ENCODE results near the gene GOLT1A.

Gene GOLT1A

GRCh38 chr1:204213668-204214662 lies at the start of gene GOLT1A:
Gene GOLT1A, minus strand, starts transcription at chr1:204213988. Its CDS starts 82 bp downstream, at chr1:204213906.
- DNase-seq = no peak

- DNase-seq = no peak
These were observed 49.6 kb upstream of the GOLT1A start for GRCh38 chr1:204263254-204263910.

- DNase-seq = no peak
These were observed 48.9 kb upstream of the GOLT1A start for GRCh38 chr1:204262506-204263253.

- no peak for DNase-seq
These were observed 48.1 kb upstream of the GOLT1A start for GRCh38 chr1:204261746-204262505.

- DNase-seq = no peak
These were observed 47.5 kb upstream of the GOLT1A start for GRCh38 chr1:204261266-204261665.

GRCh38 chr1:204260601-204261197 lies 46.9 kb upstream of the GOLT1A start:
- no peak for DNase-seq

- DNase-seq = no peak
These were observed 46.0 kb upstream of the GOLT1A start for GRCh38 chr1:204259782-204260181.

- no peak for DNase-seq
These were observed 45.4 kb upstream of the GOLT1A start for GRCh38 chr1:204259196-204259595.

GRCh38 chr1:204258213-204259115 lies 44.7 kb upstream of the GOLT1A start:
- DNase-seq = peak; percentile 35

GRCh38 chr1:204257446-204257845 lies 43.7 kb upstream of the GOLT1A start:
- no peak for DNase-seq

- DNase-seq = no peak
These were observed 42.7 kb upstream of the GOLT1A start for GRCh38 chr1:204256531-204256930.

GRCh38 chr1:204255966-204256365 lies 42.2 kb upstream of the GOLT1A start:
- no peak for DNase-seq

GRCh38 chr1:204255225-204255624 lies 41.4 kb upstream of the GOLT1A start:
- DNase-seq = no peak

GRCh38 chr1:204254031-204254661 lies 40.4 kb upstream of the GOLT1A start:
- no peak for DNase-seq

- no peak for DNase-seq
These were observed 38.3 kb upstream of the GOLT1A start for GRCh38 chr1:204251926-204252689.

- DNase-seq = no peak
These were observed 37.5 kb upstream of the GOLT1A start for GRCh38 chr1:204251286-204251685.

GRCh38 chr1:204250428-204251030 lies 36.7 kb upstream of the GOLT1A start:
- DNase-seq = no peak

- no peak for DNase-seq
These were observed 36.1 kb upstream of the GOLT1A start for GRCh38 chr1:204249736-204250427.

- DNase-seq = no peak
These were observed 35.2 kb upstream of the GOLT1A start for GRCh38 chr1:204248954-204249353.

Measured in NCI-H774 (cell line).